GM18868 (cell line): Measurements from ENCODE around the gene LMBR1L.
"Not testable (repeated sequence)": the region's sequence is repeated elsewhere in the genome, so short reads cannot be mapped to it uniquely, and the experiment has no call there.

Experiments
- ATAC-seq: cut with Tn5 transposase; IDR thresholded peaks from one replicate; pipeline ENCODE4 v1.9.1; 2021; ENCODE audit warnings: mild to moderate bottlenecking, moderate library complexity; ENCODE audit not compliant: unreplicated experiment

The LMBR1L gene

GRCh38 chr12:49088932-49089330, 21.7 kb downstream of the LMBR1L start:
- ATAC-seq, result no peak

GRCh38 chr12:49088150-49088931, 22.3 kb downstream of the LMBR1L start:
- peak; percentile 85 for ATAC-seq

- ATAC-seq, result no peak
Observed at GRCh38 chr12:49086116-49086515, 24.5 kb downstream of the LMBR1L start.

- ATAC-seq, result no peak
Observed at GRCh38 chr12:49084438-49084837, 26.2 kb downstream of the LMBR1L start.

- no peak for ATAC-seq
Observed at GRCh38 chr12:49079793-49080192, 30.9 kb downstream of the LMBR1L start.

GRCh38 chr12:49070971-49071370, 39.7 kb downstream of the LMBR1L start:
- no peak for ATAC-seq

GRCh38 chr12:49069507-49070346, 40.9 kb downstream of the LMBR1L start, which contains the start of gene RHEBL1:
RHEBL1 (minus strand) TSS chr12:49069979; CDS start chr12:49069785, 194 bp downstream.
- ATAC-seq, result peak; percentile 99

- no peak for ATAC-seq
Observed at GRCh38 chr12:49068879-49069506, 41.7 kb downstream of the LMBR1L start.

GRCh38 chr12:49066120-49066519, 44.5 kb downstream of the LMBR1L start:
- no peak for ATAC-seq

GRCh38 chr12:49064767-49065152, 45.9 kb downstream of the LMBR1L start:
- ATAC-seq, result no peak

- ATAC-seq, result not testable (repeated sequence)
Observed at GRCh38 chr12:49061916-49062315, 48.7 kb downstream of the LMBR1L start.

GRCh38 chr12:49061157-49061650, 49.4 kb downstream of the LMBR1L start:
- ATAC-seq, result no peak

- peak; percentile 55 for ATAC-seq
Observed at GRCh38 chr12:49060237-49061156, 50.1 kb downstream of the LMBR1L start, which contains the start of gene KMT2D. KMT2D (minus strand) TSS chr12:49060794; CDS start chr12:49055324, 5,470 bp downstream.

- ATAC-seq, result no peak
Observed at GRCh38 chr12:49059299-49060171, 51.1 kb downstream of the LMBR1L start.

- ATAC-seq, result no peak
Observed at GRCh38 chr12:49059045-49059298, 51.7 kb downstream of the LMBR1L start.

- no peak for ATAC-seq
Observed at GRCh38 chr12:49058366-49059044, 52.1 kb downstream of the LMBR1L start.

- no peak for ATAC-seq
Observed at GRCh38 chr12:49057888-49058287, 52.8 kb downstream of the LMBR1L start.

- ATAC-seq, result peak; percentile 81
Observed at GRCh38 chr12:49055978-49056754, 54.5 kb downstream of the LMBR1L start.
